HG03196 (cell line): ENCODE results near the gene TMCO6.
"Not testable (repeated sequence)": the region's sequence is repeated elsewhere in the genome, so short reads cannot be mapped to it uniquely, and the experiment has no call there.

Source experiments
- ATAC-seq: cut with Tn5 transposase; IDR thresholded peaks from one replicate; pipeline ENCODE4 v1.9.1; 2021; ENCODE audit not compliant: unreplicated experiment

The TMCO6 gene

DNA sequence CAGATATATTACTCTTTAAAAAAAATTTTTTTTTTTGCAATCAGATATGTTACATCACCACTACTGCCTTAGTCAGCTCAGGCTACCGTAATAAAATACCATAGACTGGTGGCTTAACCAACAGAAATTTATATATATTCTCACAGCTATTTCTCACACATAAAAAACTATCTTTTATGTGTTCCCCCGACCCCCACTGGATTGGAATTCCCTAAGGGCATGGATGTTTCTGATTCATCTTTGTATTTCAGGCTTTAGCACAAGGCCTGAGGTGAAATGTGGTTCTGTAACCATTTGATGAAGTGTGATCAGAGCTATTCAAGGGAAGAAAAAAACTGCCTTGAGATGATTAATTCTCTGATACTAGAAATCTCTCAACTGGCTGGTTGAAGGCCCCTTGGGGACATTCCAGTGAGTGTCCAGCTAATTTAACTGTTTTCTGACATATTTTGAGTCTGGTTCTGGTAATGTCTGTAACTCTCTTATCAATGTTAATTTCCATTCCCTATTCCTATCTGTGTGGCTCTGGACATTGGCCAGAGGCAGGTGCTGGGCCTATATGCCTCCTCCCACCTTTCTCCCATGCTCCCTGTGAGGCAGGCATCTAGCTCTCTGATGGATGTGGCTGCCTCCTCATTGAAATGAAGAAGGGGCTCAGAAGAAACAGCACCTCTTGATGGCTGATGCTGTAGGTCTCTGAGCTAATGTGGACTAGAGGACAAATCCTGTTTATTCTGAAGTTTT is 8.8 kb upstream of the TMCO6 start:
- no peak for ATAC-seq

DNA sequence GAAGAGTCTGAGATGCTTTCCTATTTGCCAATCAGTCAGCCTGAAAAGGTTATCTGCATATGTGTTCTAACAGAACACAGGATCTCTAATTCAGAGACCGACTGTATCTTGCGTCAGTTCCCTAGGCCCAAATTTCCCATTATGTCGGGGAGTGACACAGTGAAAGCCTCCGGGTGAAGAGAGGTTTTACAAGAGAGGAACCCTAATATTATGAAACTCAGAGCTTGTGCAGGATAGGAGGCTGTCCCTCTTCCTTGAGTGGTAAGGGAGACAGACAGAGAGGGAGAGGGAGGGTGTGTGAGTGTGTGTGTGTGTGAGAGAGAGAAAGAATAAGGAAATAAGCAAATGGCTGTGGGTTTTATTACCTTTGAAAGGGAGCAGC is 8.2 kb upstream of the TMCO6 start:
- ATAC-seq = no peak

DNA sequence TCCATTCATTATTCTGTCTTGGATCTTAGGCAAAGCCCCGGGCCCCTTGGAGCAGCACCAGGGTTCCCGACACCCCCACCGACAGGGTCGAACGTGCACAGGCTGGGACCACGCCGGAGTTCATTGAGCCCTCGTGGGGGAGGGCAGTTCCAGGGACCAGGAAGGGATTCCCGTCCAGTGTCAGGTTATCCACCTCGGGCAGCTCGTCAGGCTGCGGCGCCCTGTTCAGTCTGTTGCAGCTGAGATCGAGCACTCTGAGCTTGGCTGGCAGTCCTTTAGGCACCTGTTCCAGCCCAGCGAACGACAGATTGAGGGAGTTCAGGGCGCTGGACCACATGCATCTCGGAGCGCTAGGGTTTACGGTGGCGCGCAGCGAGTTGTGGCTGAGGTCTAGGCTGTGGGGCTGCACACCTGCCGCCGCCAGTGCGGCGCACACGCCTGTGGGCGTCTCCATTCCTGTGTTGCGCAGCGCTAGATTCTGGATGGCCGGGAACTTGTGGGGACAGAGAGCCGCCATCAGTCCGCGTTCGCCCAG is 7.4 kb upstream of the TMCO6 start:
- no peak for ATAC-seq

DNA sequence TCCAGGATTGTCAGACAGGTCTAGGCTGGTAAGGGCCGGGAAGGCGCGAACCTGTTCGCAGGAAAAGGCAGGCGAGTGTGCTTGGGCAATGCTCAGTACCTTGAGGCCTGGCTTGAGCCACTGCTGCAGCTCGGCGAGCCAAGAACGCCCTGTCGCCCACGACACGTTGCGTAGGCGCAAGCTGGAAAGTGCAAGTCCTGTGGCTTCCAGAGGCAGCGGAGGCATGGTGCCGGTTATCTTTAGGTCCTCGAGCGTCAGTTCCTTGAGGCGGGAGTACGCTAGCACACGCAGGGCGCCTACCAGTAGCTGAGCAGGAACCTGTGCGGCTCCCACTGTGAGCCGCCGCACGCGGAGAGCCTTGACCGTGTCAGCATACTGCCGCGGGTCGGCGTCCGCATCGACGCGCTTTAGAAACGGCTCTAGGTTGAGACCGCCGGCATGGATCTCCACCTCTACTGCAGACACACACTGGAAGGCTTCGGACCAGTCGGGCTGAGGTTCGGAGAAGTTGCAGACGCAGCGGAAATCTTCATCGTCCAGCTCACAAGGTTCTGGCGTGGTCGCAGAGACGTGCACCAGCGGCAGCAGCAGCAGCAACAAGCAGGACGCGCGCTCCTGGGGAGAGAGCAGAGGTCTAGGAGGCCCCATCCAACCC is 6.8 kb upstream of the TMCO6 start:
- no peak for ATAC-seq

DNA sequence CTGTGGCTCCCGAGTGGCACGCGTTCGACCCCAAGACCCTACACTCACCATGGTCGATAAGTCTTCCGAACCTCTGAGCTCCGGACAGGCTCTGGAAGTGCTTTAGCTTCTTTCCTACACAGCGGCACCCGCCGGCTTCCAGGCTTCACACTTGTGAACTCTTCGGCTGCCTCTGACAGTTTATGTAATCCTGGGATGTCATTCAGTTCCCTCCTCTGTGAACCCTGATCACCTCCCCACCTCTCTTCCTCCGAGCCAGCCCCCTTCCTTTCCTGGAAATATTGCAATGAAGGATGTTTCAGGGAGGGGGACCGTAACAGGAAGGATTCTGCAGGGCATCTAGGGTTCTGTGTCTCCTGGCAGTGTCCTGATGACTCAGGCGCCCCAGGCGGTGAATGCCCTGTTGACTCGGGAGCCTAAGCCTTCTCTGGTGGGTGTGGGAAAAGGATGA is 6.2 kb upstream of the TMCO6 start, which contains the start of gene CD14:
CD14 (minus strand) TSS at position 155 of the 451 bp plus-strand sequence; CDS start at position 51, 104 bp downstream.
- ATAC-seq = no peak

DNA sequence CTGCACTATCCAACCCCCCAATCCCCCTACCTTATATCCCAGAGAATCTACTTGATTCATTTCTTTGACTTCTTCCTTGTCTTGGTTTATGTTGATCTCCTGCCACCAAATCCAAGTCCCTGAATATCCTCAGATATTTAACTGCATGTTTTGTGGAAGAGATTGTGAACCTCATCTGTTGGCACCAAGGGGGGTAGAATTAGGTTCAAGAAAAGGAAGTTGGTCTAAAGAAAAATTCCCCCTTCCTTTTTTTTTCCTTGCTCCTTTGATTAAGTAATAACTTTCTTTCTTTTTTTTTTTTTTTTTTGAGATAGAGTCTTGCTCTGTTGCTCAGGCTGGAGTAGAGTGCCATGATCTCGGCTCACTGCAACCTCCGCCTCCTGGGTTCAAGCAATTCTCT is 5.8 kb upstream of the TMCO6 start:
- ATAC-seq = no peak

DNA sequence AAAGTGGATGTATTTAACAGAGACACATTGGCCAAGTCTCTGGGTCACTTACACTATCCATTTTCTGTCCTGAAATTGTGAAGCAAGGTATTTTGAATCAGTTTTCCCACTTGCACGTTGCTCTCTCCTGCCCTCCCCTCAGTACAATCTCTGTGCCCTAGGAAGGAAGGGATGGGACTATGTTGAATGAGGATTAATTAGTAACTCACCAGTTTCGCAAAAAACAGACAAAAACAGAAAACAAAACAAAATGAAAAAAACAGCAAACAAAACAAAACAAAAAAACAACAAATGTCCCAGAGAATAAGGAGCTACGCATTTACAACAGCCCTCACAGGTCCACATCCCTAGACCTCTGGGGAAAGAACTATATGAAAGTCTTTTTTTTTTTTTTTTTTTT is 5.1 kb upstream of the TMCO6 start:
- no peak for ATAC-seq

DNA sequence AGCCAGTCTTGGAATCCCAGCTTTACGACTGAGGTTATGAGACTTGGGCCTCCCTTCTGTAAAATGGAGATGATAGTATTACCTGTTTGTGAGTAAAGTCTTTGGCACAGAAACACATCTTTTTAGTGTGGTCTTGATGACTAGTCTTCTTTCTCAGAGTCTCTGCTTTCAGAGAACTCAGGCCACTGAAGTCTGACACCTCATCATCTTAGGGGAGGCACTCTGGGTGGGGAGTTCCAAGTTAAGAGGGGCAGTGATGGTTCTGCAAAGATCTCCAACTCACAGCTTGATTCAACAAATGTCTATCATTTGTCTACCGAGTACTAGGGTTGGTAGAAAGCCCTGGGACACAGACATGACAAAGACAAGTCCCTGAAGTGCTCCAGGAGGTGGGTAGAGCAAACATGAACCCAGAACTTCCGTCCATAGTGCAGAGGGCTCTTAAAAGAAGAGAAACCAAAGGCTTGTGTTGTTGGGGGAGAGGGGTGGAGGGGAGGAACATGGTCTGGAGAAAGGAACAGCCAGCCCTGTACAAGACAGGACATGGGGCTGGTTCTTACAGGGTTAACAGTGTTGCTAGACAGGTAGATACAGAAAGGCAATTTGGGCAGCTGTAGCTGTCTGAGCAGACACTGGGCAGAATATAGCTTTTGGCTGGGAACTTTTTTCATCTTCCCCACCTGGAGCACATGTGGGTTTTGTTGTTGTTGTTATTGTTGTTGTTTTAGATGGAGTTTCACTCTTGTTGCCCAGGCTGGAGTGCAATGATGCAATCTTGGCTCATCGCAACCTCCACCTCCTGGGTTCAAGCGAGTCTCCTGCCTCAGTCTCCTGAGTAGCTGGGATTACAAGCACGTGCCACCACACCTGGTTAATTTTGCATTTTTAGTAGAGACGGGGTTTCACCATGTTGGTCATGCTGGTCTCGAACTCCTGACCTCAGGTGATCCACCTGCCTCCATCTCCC is 3.7 kb upstream of the TMCO6 start:
- no peak for ATAC-seq

DNA sequence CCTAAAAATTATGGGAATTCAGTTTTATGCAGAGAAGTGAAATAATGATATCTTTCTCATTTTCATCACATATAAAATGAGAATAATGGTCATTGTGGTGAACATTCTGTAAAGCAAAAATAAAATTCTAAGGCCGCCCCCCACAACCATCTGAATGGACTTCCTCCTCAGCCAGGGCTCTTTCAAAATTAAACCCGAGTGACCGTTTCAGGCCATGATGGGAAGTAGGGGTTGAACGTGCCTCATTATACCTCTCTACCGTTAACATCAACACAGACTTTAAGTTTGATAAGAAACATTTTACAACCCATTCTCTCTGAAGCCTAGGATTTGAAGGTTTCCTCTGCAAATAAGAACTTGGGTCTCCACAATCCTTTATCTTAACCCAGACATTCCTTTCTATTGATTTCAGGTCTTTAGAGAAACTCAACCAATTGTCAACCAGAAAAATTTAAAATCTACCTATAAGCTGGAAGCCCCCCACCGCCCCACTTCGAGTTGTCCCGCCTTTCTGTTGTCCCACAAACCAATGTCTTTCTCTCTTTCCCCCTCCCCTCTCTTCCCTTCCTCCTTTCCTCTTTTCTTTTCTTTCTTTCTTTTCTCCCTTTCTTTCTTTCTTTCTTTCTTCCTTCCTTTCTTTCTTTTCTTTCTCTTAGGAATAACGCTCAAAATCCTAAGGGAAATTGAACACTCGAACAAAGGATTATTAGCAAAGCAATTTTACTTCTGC is 1.7 kb upstream of the TMCO6 start:
- no peak for ATAC-seq

DNA sequence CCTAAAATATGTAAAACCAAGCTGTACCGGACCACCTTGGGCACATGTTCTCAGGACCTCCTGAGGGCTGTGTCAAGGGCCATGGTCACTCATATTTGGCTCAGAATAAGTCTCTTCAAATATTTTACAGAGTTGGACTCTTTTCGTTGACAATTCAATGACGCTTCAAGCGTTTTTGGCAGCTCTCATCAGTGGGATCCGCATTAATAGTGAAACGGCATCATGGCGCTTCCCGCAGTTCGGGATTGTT is 428 bp upstream of the TMCO6 start:
- ATAC-seq = not testable (repeated sequence)

DNA sequence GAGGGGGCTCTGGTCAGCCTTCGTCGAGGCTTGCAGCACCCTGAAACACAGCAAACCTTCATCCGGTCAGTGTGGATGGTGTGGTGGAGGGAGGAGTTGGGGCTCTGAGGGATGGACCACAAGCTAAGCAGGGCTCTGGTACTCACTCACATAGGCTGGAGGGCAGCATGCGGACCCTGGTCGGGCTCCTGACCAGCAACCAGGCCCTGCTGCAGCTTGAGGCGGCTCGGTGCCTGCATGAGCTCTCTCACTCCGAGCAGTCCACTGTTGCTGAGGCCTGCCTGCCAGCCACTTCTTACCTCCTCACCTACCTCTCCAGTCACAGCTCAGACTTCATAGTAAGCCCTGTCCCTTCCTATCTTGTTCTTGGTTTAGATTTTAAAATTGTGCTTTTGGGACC is 2.5 kb downstream of the TMCO6 start:
- no peak for ATAC-seq

DNA sequence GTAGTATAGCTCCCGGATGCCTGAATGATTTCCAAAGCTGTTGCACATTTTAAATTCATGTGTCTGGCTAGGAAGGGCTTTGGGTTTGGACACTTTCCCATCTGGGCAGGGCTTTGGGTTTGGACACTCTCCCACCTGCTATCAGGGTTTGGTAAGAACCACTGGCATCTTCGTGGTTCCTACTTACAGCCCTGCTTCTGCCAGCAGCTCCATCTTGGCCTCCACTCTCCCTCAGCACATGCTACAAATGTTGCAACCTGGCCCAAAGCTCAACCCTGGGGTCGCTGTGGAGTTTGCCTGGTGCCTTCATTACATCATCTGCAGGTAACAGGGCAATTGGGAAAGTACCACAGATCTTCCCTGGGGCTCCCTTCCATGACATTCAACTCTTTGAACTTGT is 3.5 kb downstream of the TMCO6 start:
- no peak for ATAC-seq

DNA sequence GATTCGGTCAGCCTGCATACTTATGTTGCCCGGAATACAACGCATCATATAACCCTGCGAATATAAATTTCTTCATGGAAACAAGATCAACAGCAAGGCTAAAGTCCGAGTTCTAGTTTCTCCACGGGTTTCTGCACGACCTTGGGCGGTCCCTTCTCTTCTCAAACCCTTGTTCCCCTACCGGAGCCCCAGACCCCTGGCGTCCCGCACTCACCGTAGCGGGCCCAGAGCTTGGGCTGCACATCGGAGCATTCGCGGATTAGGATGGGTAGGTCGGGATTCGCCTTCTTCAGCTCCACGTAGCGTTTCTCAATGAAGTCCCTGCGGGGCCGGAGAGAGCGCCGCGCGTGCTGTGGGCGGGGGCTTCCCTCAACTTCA is 7.8 kb downstream of the TMCO6 start:
- ATAC-seq = peak; percentile 27

DNA sequence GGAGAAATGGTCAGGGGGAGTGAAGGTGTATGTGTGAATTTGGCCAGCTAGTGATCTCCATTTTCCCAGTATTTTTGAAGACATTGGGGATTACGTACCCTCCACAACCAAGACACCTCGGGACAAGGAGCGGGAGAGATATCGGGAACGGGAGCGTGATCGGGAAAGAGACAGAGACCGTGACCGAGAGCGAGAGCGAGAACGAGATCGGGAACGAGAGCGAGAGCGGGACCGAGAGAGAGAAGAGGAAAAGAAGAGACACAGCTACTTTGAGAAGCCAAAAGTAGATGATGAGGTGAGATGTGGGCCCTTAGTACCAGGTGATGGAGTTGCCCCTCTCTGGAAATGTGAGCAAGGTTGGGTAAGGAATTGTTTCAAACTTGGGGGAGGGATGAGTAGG is 19.6 kb downstream of the TMCO6 start:
- no peak for ATAC-seq

DNA sequence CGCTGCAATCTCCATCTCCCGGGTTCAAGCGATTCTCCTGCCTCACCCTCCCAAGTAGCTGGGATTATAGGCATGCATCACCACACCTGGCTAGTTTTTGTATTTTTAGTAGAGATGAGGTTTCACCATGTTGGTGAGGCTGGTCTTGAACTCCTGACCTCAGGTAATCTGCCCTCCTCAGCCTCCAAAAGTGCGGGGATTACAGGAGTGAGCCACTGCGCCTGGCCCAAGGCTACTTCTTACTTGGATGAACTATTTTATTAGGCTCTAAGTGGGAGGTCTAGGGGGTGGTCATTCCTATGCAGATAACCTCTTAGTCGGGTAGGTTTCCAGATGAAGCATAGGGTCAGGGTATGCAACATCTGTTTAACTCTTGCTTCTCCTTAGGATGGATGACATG is 21.1 kb downstream of the TMCO6 start:
- ATAC-seq = not testable (repeated sequence)

DNA sequence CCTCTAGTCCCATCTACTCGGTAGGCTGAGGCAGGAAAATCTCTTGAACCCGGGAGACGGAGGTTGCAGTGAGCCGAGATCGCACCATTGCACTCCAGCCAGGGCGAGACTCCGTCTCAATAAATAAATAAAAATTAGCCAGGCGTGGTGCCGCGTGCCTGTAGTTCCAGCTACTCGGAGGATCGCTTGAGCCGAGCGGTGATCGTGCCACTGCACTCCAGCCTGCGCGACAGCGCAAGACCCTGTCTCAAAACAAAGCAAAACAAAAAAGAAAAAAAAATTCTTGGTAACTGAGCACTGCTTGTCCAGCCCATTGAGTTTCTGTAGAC is 24.7 kb downstream of the TMCO6 start:
- no peak for ATAC-seq

DNA sequence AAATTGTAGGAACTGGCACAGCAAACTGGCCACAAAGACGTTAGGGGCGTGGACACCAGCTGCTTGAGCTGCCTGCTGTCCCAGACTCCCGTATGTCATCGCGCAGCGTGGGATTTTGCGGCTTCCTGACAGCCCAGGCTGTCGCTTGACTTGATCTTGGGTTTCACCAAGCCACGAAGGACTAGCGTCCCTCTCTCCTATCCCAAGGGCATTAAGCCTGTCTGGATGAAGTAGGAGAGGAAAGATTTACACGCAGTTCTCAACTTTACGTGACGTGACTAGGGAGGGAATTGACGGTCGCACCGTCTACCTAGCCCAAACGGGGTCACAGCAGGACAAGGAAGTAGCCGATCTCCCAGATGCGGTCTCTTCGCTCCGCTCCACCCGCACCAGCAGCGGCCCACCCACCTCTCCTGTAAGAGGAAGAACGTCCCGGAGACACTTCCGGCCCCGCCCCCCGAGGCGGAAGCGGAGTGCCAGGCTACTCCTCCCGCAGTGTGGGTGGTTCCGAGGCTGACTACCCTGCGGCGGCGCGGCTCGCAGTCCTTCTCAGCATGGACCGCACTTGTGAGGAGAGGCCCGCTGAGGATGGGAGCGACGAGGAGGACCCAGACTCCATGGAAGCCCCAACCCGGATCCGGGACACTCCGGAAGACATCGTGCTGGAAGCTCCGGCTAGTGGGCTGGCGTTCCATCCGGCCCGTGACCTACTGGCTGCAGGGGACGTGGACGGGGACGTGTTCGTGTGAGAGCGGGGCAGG is 25.3 kb downstream of the TMCO6 start, which contains the start of gene WDR55:
WDR55 (plus strand) TSS at position 546 of the 761 bp plus-strand sequence; CDS start at position 555, 9 bp downstream.
- ATAC-seq = peak; percentile 97

DNA sequence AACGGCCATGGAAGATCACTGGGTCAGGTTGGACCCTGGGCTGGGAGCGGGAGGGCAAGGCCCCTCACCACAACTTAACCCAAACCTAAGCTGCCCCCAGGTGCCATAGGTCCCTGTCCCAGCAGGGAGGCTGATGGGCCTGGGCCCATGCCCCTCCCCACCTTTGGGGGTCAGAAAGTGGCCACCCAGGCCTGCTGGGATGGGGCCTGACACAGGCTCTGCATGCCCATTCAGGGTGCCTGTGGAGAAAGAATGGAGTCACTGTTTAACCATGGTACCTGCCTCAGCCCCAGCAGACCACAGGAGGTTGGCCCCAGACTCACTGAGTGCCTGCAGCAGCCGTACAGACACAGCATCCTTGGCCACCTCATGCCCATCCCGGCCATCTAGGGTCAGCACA is 31.8 kb downstream of the TMCO6 start:
- not testable (repeated sequence) for ATAC-seq

DNA sequence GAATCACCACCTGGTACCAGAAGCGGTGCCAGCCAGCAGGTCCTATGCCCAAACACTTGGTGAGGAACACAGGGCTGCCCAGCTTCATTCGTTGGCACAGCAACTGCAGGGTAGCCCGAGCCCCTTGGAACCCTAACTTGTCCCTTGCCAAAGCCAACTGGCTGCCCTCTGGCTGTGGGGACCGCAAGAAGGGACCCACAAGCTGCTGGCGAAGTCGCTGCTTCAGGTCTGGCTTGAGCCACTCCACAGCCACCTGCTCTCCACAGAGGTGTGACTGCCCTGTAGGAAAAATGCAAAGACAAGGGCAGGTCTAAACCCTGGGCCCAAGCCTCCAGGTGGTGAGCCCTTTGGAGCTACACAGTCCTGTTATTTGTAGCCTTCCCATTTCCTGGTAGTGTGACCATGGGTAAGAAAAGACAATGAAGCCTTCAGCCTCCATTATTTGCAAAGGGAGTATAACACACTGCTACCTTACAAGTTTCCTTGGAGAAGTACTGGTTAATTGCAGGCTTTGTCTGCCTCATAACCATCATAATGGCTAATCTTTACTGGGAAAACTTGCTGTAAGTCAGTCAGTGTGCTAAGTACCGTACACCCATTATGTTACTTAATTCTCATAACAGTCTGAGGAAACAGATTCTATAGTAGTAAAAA is 32.3 kb downstream of the TMCO6 start:
- ATAC-seq = no peak
